GM21528 (cell line): ENCODE measurements around the gene PHACTR1.
"Not testable (repeated sequence)": the region's sequence is repeated elsewhere in the genome, so short reads cannot be mapped to it uniquely, and the experiment has no call there.

Experiments used
- ATAC-seq: cut with Tn5 transposase; IDR thresholded peaks from one replicate; pipeline ENCODE4 v1.9.1; 2021; ENCODE audit warnings: mild to moderate bottlenecking, moderate library complexity; ENCODE audit not compliant: unreplicated experiment, low FRiP score

Gene PHACTR1

GRCh38 chr6:13125841-13126240, 409.3 kb downstream of the PHACTR1 start:
- ATAC-seq, result no peak

- ATAC-seq, result no peak
Measured at GRCh38 chr6:13131935-13132661, 415.5 kb downstream of the PHACTR1 start.

GRCh38 chr6:13133894-13134293, 417.3 kb downstream of the PHACTR1 start:
- ATAC-seq, result not testable (repeated sequence)

GRCh38 chr6:13135152-13135551, 418.6 kb downstream of the PHACTR1 start:
- no peak for ATAC-seq

GRCh38 chr6:13139119-13139518, 422.6 kb downstream of the PHACTR1 start:
- ATAC-seq, result no peak

GRCh38 chr6:13140980-13141379, 424.4 kb downstream of the PHACTR1 start:
- no peak for ATAC-seq

GRCh38 chr6:13141387-13141786, 424.8 kb downstream of the PHACTR1 start:
- no peak for ATAC-seq

- ATAC-seq, result no peak
Measured at GRCh38 chr6:13142611-13143010, 426.0 kb downstream of the PHACTR1 start.

- no peak for ATAC-seq
Measured at GRCh38 chr6:13146442-13146841, 429.9 kb downstream of the PHACTR1 start.

- ATAC-seq, result no peak
Measured at GRCh38 chr6:13147376-13147775, 430.8 kb downstream of the PHACTR1 start.

- no peak for ATAC-seq
Measured at GRCh38 chr6:13147782-13148181, 431.2 kb downstream of the PHACTR1 start.

GRCh38 chr6:13152764-13153163, 436.2 kb downstream of the PHACTR1 start:
- ATAC-seq, result no peak

- ATAC-seq, result no peak
Measured at GRCh38 chr6:13156381-13156780, 439.8 kb downstream of the PHACTR1 start.

- ATAC-seq, result no peak
Measured at GRCh38 chr6:13157293-13157692, 440.7 kb downstream of the PHACTR1 start.

- no peak for ATAC-seq
Measured at GRCh38 chr6:13159300-13159699, 442.7 kb downstream of the PHACTR1 start.

- ATAC-seq, result not testable (repeated sequence)
Measured at GRCh38 chr6:13159822-13160221, 443.3 kb downstream of the PHACTR1 start.

- no peak for ATAC-seq
Measured at GRCh38 chr6:13163161-13163944, 446.8 kb downstream of the PHACTR1 start.

GRCh38 chr6:13164291-13164690, 447.7 kb downstream of the PHACTR1 start:
- ATAC-seq, result no peak

- no peak for ATAC-seq
Measured at GRCh38 chr6:13165502-13166172, 449.1 kb downstream of the PHACTR1 start.

GRCh38 chr6:13166269-13166668, 449.7 kb downstream of the PHACTR1 start:
- ATAC-seq, result no peak

GRCh38 chr6:13166916-13167315, 450.3 kb downstream of the PHACTR1 start:
- no peak for ATAC-seq
